Astrocyte (in vitro differentiated cells and primary cell): ENCODE data around the gene HOXB7. TPM values are rescaled to one million over a fixed set of nuclear protein-coding genes. Genes with fewer than 3 reads are reported as not detected.
A peak's percentile ranks its signal among the peaks of the same experiment; 100 is the strongest.

Experiments used
- DNase-seq: peaks from one replicate; pipeline ENCODE4 v3.0.0-alpha.2; 2010; ENCODE audit warnings: low read depth
- FAIRE-seq: peaks from 2 replicates; lab custom pipeline; 2011; peaks lifted over from hg19 to GRCh38; lab: Jason Lieb, UNC
- H2AFZ ChIP-seq: 2 replicates; pipeline ENCODE4 v1.6.0; 2012; ENCODE audit warnings: low read depth, low read length, inconsistent platforms
- H3K27ac ChIP-seq: 2 replicates; pipeline ENCODE4 v1.5.1; 2011; ENCODE audit warnings: low read depth, low read length, inconsistent platforms
- H3K27me3 ChIP-seq: 2 replicates; pipeline ENCODE4 v1.6.0; 2011; ENCODE audit warnings: low read length, inconsistent platforms; ENCODE audit not compliant: insufficient read depth
- H3K36me3 ChIP-seq: 2 replicates; pipeline ENCODE4 v1.5.1; 2011; ENCODE audit warnings: low read length, inconsistent platforms; ENCODE audit not compliant: insufficient read depth
- H3K4me1 ChIP-seq: 2 replicates; pipeline ENCODE4 v1.5.1; 2011; ENCODE audit warnings: low read length, inconsistent platforms; ENCODE audit not compliant: insufficient read depth
- H3K4me2 ChIP-seq: 2 replicates; pipeline ENCODE4 v1.6.0; 2012; ENCODE audit warnings: low read length, inconsistent platforms
- H3K4me3 ChIP-seq: 2 replicates; pipeline ENCODE4 v1.5.1; 2011; ENCODE audit warnings: low read depth, mild to moderate bottlenecking, low read length, inconsistent platforms; ENCODE audit not compliant: insufficient read depth
- H3K79me2 ChIP-seq: 2 replicates; pipeline ENCODE4 v1.6.0; 2012; ENCODE audit warnings: mild to moderate bottlenecking, low read length, inconsistent platforms; ENCODE audit not compliant: insufficient read depth
- H3K9ac ChIP-seq: 2 replicates; pipeline ENCODE4 v1.6.0; 2012; ENCODE audit warnings: mild to moderate bottlenecking, low read length, inconsistent platforms
- H3K9me3 ChIP-seq: 2 replicates; pipeline ENCODE4 v1.5.1; 2012; ENCODE audit warnings: low read depth, mild to moderate bottlenecking, low read length, inconsistent platforms; ENCODE audit not compliant: insufficient read depth
- H4K20me1 ChIP-seq: 2 replicates; pipeline ENCODE4 v1.6.0; 2012; ENCODE audit warnings: low read length, inconsistent platforms; ENCODE audit not compliant: insufficient read depth
- H3K27ac Mint-ChIP-seq: one replicate; pipeline ENCODE4 v1.8.0; 2021; ENCODE audit warnings: mild to moderate bottlenecking, mixed read lengths; ENCODE audit not compliant: unreplicated experiment
- H3K27me3 Mint-ChIP-seq: one replicate; pipeline ENCODE4 v1.8.0; 2021; ENCODE audit warnings: low read depth, mixed read lengths; ENCODE audit not compliant: unreplicated experiment
- H3K36me3 Mint-ChIP-seq: one replicate; pipeline ENCODE4 v1.8.0; 2021; ENCODE audit warnings: low read depth, mixed read lengths; ENCODE audit not compliant: unreplicated experiment
- H3K4me1 Mint-ChIP-seq: one replicate; pipeline ENCODE4 v1.8.0; 2021; ENCODE audit warnings: low read depth, mixed read lengths; ENCODE audit not compliant: unreplicated experiment
- H3K4me3 Mint-ChIP-seq: one replicate; pipeline ENCODE4 v1.8.0; 2021; ENCODE audit warnings: mild to moderate bottlenecking, moderate library complexity, mixed read lengths; ENCODE audit not compliant: unreplicated experiment
- H3K9me3 Mint-ChIP-seq: one replicate; pipeline ENCODE4 v1.8.0; 2021; ENCODE audit warnings: mild to moderate bottlenecking, mixed read lengths; ENCODE audit not compliant: unreplicated experiment
- CTCF ChIP-seq: IDR thresholded peaks from 2 replicates; pipeline ENCODE4 v1.5.1; 2011; ENCODE audit warnings: low read depth, mild to moderate bottlenecking, inconsistent platforms, low read length, moderate library complexity; ENCODE audit not compliant: insufficient read depth
- EZH2 ChIP-seq: IDR thresholded peaks from 2 replicates; pipeline ENCODE4 v1.6.1; 2012; ENCODE audit warnings: mild to moderate bottlenecking, low read length, inconsistent platforms; ENCODE audit not compliant: insufficient read depth
- total RNA-seq: library from RNA; stranded (reverse); gene quantifications from 2 replicates; pipeline ENCODE4 v1.2.1, GENCODE V29; 2021

HOXB7 gene
- total RNA-seq, 1 donor from 2014 or later, result not detected

GRCh38 chr17:48569674-48570324, 41.0 kb downstream of the HOXB7 start:
- Histone ChIP-seq H3K27me3 (peaks cover 95% of the 10 kb centered on the region), H4K20me1 (no peaks in the 10 kb centered on the region), H2AFZ (no peak overlapping the region), H3K4me2 (peak overlapping the region; percentile 80), H3K79me2 (peaks cover 98% of the 10 kb centered on the region), H3K4me3 (no peak overlapping the region), H3K36me3 (no peaks in the 10 kb centered on the region), H3K9me3 (no peaks in the 10 kb centered on the region), H3K27ac (peak overlapping the region; percentile 77), H3K9ac (peak overlapping the region; percentile 82), H3K4me1 (peaks cover 25% of the 10 kb centered on the region)
- H3K27me3 Mint-ChIP-seq, result no peaks in the 10 kb centered on the region
- H3K9me3 Mint-ChIP-seq, result peaks cover 9% of the 10 kb centered on the region
- no peak overlapping the region for H3K27ac Mint-ChIP-seq
- H3K36me3 Mint-ChIP-seq, result no peaks in the 10 kb centered on the region
- DNase-seq (no peak), FAIRE-seq (no peak)
- no peak overlapping the region for H3K4me3 Mint-ChIP-seq
- no peak for TF ChIP-seq EZH2
- no peaks in the 10 kb centered on the region for H3K4me1 Mint-ChIP-seq

- H3K36me3 ChIP-seq, result no peaks in the 10 kb centered on the region
- no peak for DNase-seq
- H3K9me3 Mint-ChIP-seq, result peaks cover 9% of the 10 kb centered on the region
- peak overlapping the region; percentile 52 for H3K27ac ChIP-seq
- H2AFZ ChIP-seq, result no peak overlapping the region
- peak overlapping the region; percentile 86 for H3K4me2 ChIP-seq
- peaks cover 96% of the 10 kb centered on the region for H3K79me2 ChIP-seq
- H3K36me3 Mint-ChIP-seq, result no peaks in the 10 kb centered on the region
- H3K4me3 ChIP-seq, result peak overlapping the region; percentile 35
- TF ChIP-seq CTCF (no peak), EZH2 (no peak)
- H3K9ac ChIP-seq, result peak overlapping the region; percentile 82
- no peaks in the 10 kb centered on the region for H3K9me3 ChIP-seq
- FAIRE-seq, result no peak
- H3K27me3 ChIP-seq, result peaks cover 93% of the 10 kb centered on the region
- H3K4me1 Mint-ChIP-seq, result no peaks in the 10 kb centered on the region
- peaks cover 21% of the 10 kb centered on the region for H3K4me1 ChIP-seq
- H3K27me3 Mint-ChIP-seq, result no peaks in the 10 kb centered on the region
- H3K27ac Mint-ChIP-seq, result no peak overlapping the region
- H3K4me3 Mint-ChIP-seq, result no peak overlapping the region
- H4K20me1 ChIP-seq, result no peaks in the 10 kb centered on the region
Observed at GRCh38 chr17:48569240-48569582, 41.6 kb downstream of the HOXB7 start.

DNA sequence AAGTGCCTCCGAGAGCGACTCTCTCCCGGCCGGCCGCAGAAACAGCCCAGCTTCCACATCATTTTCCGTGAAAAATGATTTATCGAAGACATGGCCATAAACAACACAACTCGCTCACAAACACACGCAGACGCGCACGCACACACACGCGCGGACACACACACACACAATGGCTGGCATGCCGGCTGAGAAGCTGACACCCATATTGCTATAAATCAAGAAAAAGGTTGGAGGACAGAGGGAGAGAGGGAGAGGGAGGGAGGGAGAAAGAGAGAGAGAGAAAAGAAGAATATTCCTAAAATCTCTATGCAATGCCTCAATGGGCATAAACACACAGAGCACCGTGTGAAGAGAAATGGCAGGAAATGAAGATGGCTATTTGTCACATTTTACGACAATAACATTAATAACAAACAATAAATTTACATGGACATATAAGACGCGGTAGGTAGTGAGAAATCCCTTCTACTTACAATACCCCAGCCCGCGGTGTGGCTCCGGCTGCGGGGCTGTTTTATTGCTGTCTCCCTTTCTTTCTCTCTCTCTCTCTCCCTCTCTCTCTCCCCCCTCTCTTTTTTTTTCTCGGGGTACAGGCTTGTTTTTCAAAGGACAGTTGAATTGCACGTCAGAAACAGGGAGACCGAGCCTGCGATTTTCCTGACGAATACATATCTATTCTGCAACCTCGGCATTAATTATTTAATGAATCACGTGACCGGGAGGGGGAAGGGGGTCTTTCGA, 42.1 kb downstream of the HOXB7 start:
- Histone ChIP-seq H3K9me3 (no peaks in the 10 kb centered on the region), H3K27ac (peak overlapping the region; percentile 52), H3K9ac (peak overlapping the region; percentile 62), H4K20me1 (no peaks in the 10 kb centered on the region), H3K79me2 (peaks cover 95% of the 10 kb centered on the region), H3K36me3 (no peaks in the 10 kb centered on the region), H3K4me3 (peak overlapping the region; percentile 35), H2AFZ (no peak overlapping the region), H3K4me1 (peaks cover 21% of the 10 kb centered on the region), H3K4me2 (peak overlapping the region; percentile 86), H3K27me3 (peaks cover 89% of the 10 kb centered on the region)
- FAIRE-seq, result no peak
- peaks cover 3% of the 10 kb centered on the region for H3K27me3 Mint-ChIP-seq
- no peaks in the 10 kb centered on the region for H3K4me1 Mint-ChIP-seq
- no peak overlapping the region for H3K4me3 Mint-ChIP-seq
- no peaks in the 10 kb centered on the region for H3K36me3 Mint-ChIP-seq
- peaks cover 11% of the 10 kb centered on the region for H3K9me3 Mint-ChIP-seq
- no peak for DNase-seq
- no peak for TF ChIP-seq CTCF
- peak; percentile 81 for TF ChIP-seq EZH2
- H3K27ac Mint-ChIP-seq, result peak overlapping the region; percentile 22
